Cardiac septum (tissue), 1 donor: Measurements from ENCODE around the gene SNRPB2. TPM values are rescaled to one million over a fixed set of nuclear protein-coding genes. Genes with fewer than 3 reads are reported as not detected.

ENCODE experiments used
- DNase-seq: peaks from one replicate; pipeline ENCODE4 v3.0.0-alpha.2; 2020; ENCODE audit warnings: low spot score
- intact Hi-C: fragments of 100-400 bp; cut with DNase I; formaldehyde crosslinking; loops from one replicate; pipeline ENCODE4 v1.14.0; 2022
- total RNA-seq: library from RNA; stranded (reverse); fragmentation: NEBNext Ultra II Directional; extraction: Animal tissue kit (Norgen Biotek cat#: 25700); gene quantifications from one replicate; pipeline ENCODE4 v1.2.1, GENCODE V29; 2021
- donor health status: DM: no; HTN: no; CAD: no.

Gene SNRPB2
- total RNA-seq, 1 donor from 2014 or later, result 27.7 TPM

- DNase-seq, result no peak
- intact Hi-C loops, result no loop called here
Measured at GRCh38 chr20:16777126-16777525, 47.3 kb downstream of the SNRPB2 start.

- no peak for DNase-seq
- intact Hi-C loops, result no loop called here
Measured at GRCh38 chr20:16778159-16778558, 48.3 kb downstream of the SNRPB2 start.

GRCh38 chr20:16781496-16781895, 51.7 kb downstream of the SNRPB2 start:
- intact Hi-C loops, result no loop called here
- no peak for DNase-seq

GRCh38 chr20:16785226-16785625, 55.4 kb downstream of the SNRPB2 start:
- DNase-seq, result no peak
- intact Hi-C loops, result no loop called here

Other genes starting within 250 kb of the SNRPB2 start
- gene KIF16B, start 156.6 kb upstream of the SNRPB2 start, total RNA-seq, result 19.7 TPM
- gene OTOR, start 18.3 kb downstream of the SNRPB2 start, total RNA-seq, result not detected